ENCODE measurements around the gene SLIT1. TPM values are rescaled to one million over a fixed set of nuclear protein-coding genes. Genes with fewer than 3 reads are reported as not detected.

SLIT1 gene
- polyA plus RNA-seq, 1 donor (not counting 4 experiments of a cell fraction or from before 2014, with no cell fraction given): 0.01 TPM

DNA sequence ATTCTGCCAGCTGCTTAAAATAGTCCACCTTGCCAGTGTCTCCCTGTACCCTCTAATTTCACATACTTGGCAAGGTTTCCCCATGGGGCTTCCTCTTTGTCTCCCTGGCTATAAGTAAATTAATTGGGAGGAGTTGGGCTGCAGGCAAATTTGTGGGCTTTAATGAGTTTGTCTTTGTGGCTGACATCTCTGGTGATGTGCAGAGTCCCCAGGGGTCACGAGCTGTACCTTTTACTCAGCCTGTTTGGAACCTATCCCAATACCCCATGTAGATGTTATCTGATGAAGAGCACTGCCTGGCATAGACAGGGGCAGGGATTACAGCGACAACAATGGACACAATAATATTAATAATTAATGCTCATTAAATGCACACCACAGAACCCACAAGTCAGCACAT lies 132.5 kb downstream of the SLIT1 start:
- Histone ChIP-seq H3K9me3 (ENCODE audit: control insufficient read depth, low read depth, low read length) (no peaks in the 10 kb centered on the region), H3K27ac (ENCODE audit: control insufficient read depth, insufficient read depth, low read length) (no peak overlapping the region), H3K36me3 (ENCODE audit: control insufficient read depth in 2 of 2, extremely low read depth in 1 of 2, insufficient read depth in 2 of 2, low read length in 2 of 2) (no peaks in the 10 kb centered on the region), H3K4me2 (ENCODE audit: control insufficient read depth, extremely low read depth, insufficient read depth, low read depth, low read length) (no peak overlapping the region), H3K4me1 (ENCODE audit: control insufficient read depth, extremely low read depth, insufficient read depth, low read length) (no peaks in the 10 kb centered on the region), H3K79me2 (ENCODE audit: control insufficient read depth, insufficient read depth, low read length) (no peaks in the 10 kb centered on the region), H3K9ac (ENCODE audit: control insufficient read depth, extremely low read depth, insufficient read depth, low read length) (no peak overlapping the region), H2AFZ (ENCODE audit: control insufficient read depth, low read length) (no peak overlapping the region), H3K9me1 (ENCODE audit: control insufficient read depth, extremely low read depth, insufficient read depth, low read length) (no peaks in the 10 kb centered on the region), H3K4me3 (ENCODE audit: control insufficient read depth in 2 of 3, extremely low read depth in 1 of 3, insufficient read depth in 2 of 3, low read depth in 1 of 3, low read length in 3 of 3) (no peak overlapping the region), H4K20me1 (ENCODE audit: control insufficient read depth, extremely low read depth, insufficient read depth, low read length) (no peaks in the 10 kb centered on the region), H3K27me3 (ENCODE audit: control insufficient read depth, extremely low read depth, insufficient read depth, low read length) (peaks cover 5% of the 10 kb centered on the region)
- DNase-seq (ENCODE audit: low read depth, low spot score) (no peak), FAIRE-seq (no peak)
- dilution Hi-C loops (cut with MboI; ENCODE audit: extremely low pct_ligation_motif_present, low sequenced_read_pairs): no loop called here
- TF ChIP-seq, protein P1, sequence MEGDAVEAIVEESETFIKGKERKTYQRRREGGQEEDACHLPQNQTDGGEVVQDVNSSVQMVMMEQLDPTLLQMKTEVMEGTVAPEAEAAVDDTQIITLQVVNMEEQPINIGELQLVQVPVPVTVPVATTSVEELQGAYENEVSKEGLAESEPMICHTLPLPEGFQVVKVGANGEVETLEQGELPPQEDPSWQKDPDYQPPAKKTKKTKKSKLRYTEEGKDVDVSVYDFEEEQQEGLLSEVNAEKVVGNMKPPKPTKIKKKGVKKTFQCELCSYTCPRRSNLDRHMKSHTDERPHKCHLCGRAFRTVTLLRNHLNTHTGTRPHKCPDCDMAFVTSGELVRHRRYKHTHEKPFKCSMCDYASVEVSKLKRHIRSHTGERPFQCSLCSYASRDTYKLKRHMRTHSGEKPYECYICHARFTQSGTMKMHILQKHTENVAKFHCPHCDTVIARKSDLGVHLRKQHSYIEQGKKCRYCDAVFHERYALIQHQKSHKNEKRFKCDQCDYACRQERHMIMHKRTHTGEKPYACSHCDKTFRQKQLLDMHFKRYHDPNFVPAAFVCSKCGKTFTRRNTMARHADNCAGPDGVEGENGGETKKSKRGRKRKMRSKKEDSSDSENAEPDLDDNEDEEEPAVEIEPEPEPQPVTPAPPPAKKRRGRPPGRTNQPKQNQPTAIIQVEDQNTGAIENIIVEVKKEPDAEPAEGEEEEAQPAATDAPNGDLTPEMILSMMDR (optimal IDR thresholded peaks at IDR 0.05 in 1 of 3, IDR thresholded peaks at IDR 0.05 in 1 of 3, conservative IDR thresholded peaks at IDR 0.05 in 1 of 3; ENCODE audit: extremely low read depth in 1 of 3, insufficient read depth in 2 of 3, low read length in 3 of 3): no peak
- TF ChIP-seq EZH2 (IDR thresholded peaks at IDR 0.05; ENCODE audit: low read length): no peak

DNA sequence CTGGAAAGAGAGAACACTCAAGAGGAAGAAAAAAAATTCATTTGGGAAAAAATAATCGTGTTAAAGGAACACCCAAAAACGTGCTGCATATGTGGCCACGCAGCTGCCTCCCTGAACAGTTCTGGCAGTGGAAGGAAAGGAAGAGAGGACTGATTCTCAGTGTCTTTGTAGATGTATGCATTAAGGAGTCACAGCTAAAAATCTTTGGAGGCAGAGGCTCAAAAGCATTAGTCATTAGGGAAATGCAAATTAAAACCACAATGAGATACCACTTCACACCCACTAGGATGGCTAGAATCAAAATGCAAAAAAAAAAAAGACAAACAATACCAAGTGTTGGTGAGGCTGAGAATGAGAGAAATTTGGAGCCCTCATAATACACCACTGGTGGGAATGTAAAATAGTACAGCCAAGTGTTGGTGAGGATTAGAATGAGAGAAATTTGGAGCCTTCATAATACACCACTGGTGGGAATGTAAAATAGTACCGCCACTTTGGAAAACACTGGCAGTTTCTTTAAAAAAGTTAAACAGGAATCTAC lies 134.7 kb downstream of the SLIT1 start:
- Histone ChIP-seq H3K4me1 (ENCODE audit: control insufficient read depth, extremely low read depth, insufficient read depth, low read length) (no peaks in the 10 kb centered on the region), H2AFZ (ENCODE audit: control insufficient read depth, low read length) (no peak overlapping the region), H3K4me2 (ENCODE audit: control insufficient read depth, extremely low read depth, insufficient read depth, low read depth, low read length) (no peak overlapping the region), H3K27ac (ENCODE audit: control insufficient read depth, insufficient read depth, low read length) (no peak overlapping the region), H3K9ac (ENCODE audit: control insufficient read depth, extremely low read depth, insufficient read depth, low read length) (no peak overlapping the region), H3K4me3 (ENCODE audit: control insufficient read depth in 2 of 3, extremely low read depth in 1 of 3, insufficient read depth in 2 of 3, low read depth in 1 of 3, low read length in 3 of 3) (no peak overlapping the region), H3K27me3 (ENCODE audit: control insufficient read depth, extremely low read depth, insufficient read depth, low read length) (peaks cover 5% of the 10 kb centered on the region), H3K9me1 (ENCODE audit: control insufficient read depth, extremely low read depth, insufficient read depth, low read length) (no peaks in the 10 kb centered on the region), H3K79me2 (ENCODE audit: control insufficient read depth, insufficient read depth, low read length) (no peaks in the 10 kb centered on the region), H3K9me3 (ENCODE audit: control insufficient read depth, low read depth, low read length) (no peaks in the 10 kb centered on the region), H3K36me3 (ENCODE audit: control insufficient read depth in 2 of 2, extremely low read depth in 1 of 2, insufficient read depth in 2 of 2, low read length in 2 of 2) (no peaks in the 10 kb centered on the region), H4K20me1 (ENCODE audit: control insufficient read depth, extremely low read depth, insufficient read depth, low read length) (no peaks in the 10 kb centered on the region)
- TF ChIP-seq, protein P1 (optimal IDR thresholded peaks at IDR 0.05 in 1 of 3, IDR thresholded peaks at IDR 0.05 in 1 of 3, conservative IDR thresholded peaks at IDR 0.05 in 1 of 3; ENCODE audit: extremely low read depth in 1 of 3, insufficient read depth in 2 of 3, low read length in 3 of 3): no peak
- no peak for TF ChIP-seq EZH2 (IDR thresholded peaks at IDR 0.05; ENCODE audit: low read length)
- FAIRE-seq: no peak
- DNase-seq (ENCODE audit: low read depth, low spot score): no peak
- dilution Hi-C loops (cut with MboI; ENCODE audit: extremely low pct_ligation_motif_present, low sequenced_read_pairs): no loop called here

Measured in keratinocyte (primary cell).